Hematopoietic multipotent progenitor cell (in vitro differentiated cells): Measurements from ENCODE around the gene FAM72B. TPM values are rescaled to one million over a fixed set of nuclear protein-coding genes. Genes with fewer than 3 reads are reported as not detected.
"Not testable (repeated sequence)": the region's sequence is repeated elsewhere in the genome, so short reads cannot be mapped to it uniquely, and the experiment has no call there.

Source experiments
- DNase-seq, 3 donors: peaks; one replicate each; pipeline ENCODE4 v3.0.0-alpha.2; 2011 to 2015; ENCODE audit warnings: low read depth in 2 of 3, low spot score in 2 of 3
- total RNA-seq: library from RNA; depleted of rRNA; stranded (reverse); fragments of >200 nt; gene quantifications from one replicate; pipeline ENCODE4 v1.2.3, GENCODE V29; 2012

FAM72B gene
- 0.27 TPM for total RNA-seq

GRCh38 chr1:121184290-121185127 is at the start of gene FAM72B, which contains the start of gene SRGAP2C:
Gene FAM72B, minus strand, starts transcription at chr1:121184340. Its CDS starts 851 bp downstream, at chr1:121183489.
Gene SRGAP2C, plus strand, starts transcription at chr1:121184975. Its CDS starts 2,472 bp downstream, at chr1:121187447.
- DNase-seq, result peak; percentile 69 to 99 (median 96)

DNA sequence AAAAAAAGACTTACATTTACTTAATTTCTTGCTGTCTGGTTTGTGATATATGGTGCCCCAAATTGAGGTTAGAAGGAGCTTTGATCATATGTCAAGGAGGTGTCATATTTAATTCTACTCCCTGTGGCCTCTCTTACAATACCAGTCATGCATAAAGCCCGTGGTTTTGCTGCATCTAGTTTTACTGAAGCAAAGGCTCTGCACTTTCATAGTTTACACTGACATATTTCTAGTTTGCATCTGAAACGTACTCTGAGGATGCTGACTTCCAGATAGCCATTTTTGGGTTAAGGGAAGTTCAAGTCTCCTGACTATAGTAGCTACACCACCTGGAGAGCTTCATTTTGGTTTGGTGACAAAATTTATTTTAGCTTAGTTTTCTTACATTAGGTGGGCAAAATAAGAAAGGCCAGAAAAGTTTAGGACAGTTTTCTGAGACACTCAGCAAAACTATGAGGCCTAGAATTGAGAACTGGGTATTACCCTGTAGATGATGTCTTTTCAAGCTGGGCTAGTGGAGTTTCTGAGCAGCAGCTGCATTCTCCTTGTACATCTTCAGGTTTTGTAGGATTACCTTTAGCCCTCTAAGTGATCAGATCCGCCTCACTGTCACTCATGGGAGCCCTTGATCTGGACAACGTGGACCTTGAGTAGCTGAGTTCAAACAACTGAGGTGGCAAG is 48.4 kb upstream of the FAM72B start:
- DNase-seq, result not testable (repeated sequence)

DNA sequence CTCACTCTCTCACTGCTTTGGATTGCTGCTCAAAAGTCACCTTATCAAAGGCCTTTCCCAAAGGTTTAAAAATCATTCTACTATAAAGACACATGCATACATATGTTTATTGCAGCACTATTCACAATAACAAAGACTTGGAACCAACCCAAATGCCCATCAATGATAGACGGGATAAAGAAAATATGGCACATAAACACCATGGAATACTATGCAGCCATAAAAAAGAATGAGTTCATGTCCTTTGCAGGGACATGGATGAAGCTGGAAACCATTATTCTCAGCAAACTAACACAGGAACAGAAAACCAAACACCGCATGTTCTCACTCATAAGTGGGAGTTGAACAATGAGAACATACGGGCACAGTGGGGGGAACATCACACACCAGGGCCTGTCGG is 46.5 kb upstream of the FAM72B start:
- not testable (repeated sequence) for DNase-seq

DNA sequence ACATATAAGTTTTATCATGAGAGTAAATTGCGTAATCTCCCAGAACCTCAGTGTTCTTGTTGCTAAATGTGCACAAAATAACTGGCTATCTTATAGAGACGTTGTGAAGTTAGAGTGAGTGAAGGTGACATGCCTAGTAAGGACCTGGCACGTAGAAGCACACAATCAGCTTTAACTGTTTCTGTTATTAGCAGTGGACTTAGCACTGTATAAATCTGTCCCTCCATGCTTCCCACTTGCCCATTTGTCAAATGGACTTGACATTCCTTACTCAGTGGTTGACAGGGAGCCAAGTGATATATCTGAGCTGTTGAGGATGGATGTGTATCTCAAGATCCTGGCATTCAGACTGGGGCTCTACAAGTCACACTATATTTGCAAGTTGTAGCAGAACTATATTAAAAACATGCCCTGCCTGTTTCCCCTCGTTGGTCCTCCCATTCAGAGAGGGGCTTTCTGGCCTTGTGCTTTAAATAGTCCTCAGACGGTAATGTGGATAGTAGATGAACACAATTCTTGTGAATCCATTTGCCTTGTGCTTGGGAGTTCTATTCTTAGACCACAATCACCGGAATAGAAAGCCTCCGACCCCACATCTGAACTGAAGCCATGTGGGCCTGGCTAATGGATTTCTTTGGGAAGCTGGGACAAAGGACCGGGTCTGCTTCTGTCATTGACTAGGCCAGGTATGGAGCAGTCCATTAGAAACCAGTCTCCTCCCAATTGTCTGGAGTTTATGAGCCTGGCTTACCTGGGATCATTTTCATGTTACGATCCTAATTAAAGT is 43.6 kb upstream of the FAM72B start:
- DNase-seq, result not testable (repeated sequence)

DNA sequence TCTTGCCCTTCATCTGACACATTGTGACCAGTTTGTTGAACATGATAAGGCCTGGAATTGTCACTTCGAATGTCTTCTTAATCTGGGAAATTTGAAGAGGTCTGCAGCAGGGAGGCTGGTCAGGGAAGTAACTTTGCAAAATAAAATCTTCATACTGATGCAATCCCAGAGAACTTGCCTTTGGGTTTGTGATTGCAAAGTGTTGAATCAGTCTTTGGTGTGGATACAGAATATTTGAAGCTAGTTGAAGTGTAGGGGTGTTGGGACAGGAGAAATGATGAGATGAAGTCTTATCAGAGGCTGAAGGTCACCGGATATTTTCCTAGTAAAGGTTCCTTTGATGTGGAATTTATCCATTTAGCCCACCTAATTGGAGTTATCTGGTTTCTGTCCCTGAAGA is 42.8 kb upstream of the FAM72B start:
- DNase-seq, result not testable (repeated sequence)

DNA sequence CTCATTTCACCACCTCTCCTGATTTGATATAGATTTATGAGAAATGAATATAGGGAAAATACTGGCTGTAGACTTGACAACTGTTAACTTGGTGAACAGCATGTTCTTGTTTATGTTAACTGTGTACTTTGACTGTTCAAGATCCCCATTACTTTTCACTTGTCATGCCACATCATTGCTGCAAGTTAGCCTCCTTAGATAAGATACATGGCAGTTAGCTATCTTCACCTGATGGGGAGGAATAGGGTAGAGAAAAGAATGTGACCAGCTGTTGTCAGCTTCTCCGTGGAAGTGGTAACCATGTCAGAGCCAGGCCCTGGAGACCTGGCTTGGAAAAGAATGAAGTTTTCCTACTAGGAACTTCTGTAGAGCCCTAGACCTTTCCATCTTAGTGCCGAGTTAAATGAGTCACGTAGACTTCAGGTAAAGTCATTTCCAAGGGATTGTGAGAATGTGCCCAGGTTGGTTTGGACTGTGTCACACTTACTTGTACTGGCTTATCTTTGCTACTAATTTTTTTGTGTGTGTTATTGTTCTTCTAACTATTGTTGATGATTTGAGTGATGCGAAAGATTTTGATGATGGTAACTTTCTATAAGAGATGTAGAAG is 42.3 kb upstream of the FAM72B start:
- DNase-seq, result not testable (repeated sequence)

DNA sequence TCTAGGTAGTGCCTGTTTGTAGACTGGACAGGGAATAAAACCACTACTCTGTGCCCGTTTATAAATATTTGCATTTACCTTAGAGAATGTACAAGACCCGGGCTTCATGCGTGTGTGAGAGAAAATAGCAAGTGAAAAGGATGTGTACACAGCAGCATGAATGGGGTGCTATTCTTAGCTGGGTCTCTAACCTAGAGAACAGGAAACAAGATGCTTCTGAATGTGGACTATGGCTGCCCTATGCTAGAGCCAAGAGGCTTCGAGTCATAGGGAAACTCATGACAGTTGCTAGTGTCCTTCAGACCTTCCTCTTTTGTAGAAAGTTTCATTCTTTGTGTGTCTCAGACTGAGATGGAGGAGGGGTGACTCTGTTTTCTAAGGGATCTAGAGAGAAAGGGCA is 40.6 kb upstream of the FAM72B start:
- not testable (repeated sequence) for DNase-seq

DNA sequence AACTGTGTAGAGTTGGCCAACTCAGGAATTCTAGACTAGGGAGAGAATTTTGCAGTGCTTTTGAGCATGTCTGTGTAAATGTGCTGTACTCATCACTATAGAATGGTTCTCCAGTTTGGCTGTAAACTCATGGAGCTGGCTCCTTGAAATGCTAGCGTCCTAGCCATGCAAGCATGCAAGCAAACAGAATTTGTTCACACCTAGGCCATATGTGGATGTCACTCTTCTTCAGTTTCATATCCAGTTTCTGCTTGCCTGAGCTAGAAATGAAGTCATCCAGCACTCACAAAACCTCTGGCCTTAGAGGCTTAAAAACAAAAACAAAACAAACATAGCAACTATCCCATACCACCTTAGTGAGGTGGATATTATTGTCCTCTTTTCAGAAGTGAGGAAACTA is 37.6 kb upstream of the FAM72B start:
- not testable (repeated sequence) for DNase-seq

DNA sequence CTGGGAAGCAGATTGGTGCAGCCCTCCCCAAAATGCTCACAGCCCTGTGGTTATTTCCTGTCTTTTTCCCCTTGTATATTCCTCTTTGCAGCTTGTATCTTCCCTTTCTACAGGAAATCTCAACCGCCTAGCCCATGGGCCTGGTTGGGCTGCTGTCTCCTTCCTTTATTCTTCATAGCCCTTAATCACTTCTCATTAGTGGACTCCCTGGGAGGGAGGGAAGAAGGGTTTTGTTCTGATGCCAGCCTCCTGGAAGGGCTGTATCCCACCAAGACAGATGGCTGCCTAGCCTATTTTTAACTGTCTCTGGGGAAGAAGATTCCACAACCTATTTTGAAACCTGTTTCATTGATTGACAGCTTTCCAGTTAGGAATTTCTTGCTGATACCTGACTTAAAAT is 32.5 kb upstream of the FAM72B start:
- DNase-seq, result not testable (repeated sequence)

GRCh38 chr1:121215699-121216417 is 31.7 kb upstream of the FAM72B start:
- DNase-seq, result not testable (repeated sequence)

DNA sequence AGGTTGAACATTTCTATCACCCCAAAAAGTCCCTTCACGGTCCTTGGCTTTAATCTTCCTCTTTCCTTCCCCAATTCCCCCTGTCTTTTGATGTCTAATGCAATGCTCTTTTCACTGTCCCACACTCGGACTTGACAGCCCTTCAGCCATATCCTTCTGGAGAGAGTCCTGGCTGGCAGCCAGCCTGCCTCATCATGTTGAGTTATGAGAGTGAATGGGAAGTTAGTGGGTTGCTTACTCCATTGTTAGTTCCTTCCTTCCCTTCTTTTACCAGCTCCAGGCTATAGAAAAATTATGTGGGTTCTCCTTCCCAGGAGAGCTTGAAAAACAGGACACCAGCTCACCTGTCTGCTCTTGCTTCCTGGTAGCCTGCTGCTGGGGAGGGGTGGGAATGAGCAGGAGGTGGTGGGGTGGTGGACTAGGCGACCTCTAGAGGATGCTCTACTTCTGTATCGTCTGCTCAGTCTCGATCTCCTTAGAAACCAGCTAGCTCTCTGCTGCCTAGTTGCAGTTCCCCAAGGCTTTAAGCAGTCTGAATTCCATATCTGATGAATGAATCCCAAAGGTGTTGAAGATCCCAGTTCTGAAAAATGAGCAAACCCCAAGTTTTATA is 30.5 kb upstream of the FAM72B start:
- not testable (repeated sequence) for DNase-seq

DNA sequence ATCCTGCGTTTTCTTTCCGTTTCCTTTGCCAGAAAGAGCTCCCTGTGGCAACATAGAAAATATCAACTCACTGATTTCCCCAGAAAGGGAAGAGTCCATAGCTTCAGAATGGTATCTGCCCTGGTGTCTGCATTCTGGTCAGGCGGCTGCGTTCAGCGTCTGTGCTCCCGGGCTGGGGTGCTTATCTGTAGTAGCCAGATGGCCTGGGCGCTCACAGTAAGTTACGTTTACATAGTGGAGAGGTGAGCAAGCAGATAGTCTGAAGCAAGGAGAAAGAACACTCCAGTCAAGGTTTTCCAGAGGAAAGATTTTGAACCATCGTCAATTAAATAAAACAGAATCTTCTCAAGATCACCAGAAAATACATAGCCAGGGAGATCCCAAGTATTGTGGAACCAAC is 29.4 kb upstream of the FAM72B start:
- peak in 1 of 3 donors; percentile 3 for DNase-seq

GRCh38 chr1:121210778-121211177 is 26.6 kb upstream of the FAM72B start:
- DNase-seq, result not testable (repeated sequence)

DNA sequence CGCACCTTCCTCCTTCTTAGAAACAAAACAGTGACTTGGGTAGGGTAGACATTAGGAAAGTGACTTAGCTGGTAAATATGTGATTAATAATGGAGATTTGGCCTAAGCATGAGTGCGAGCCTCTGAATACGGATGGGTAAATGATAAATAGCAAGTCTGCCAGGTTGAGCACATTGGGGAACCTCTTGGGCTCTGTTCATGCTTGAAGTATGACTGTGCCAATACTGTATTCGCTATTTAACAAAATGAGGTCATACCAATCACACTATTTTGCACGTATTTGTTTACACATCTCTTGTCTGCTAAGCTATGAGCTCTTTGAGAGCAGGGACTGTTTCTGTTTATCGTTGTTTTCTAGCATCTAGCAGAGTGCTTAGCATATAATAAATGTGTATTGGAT is 24.2 kb upstream of the FAM72B start:
- not testable (repeated sequence) for DNase-seq

GRCh38 chr1:121207328-121207727 is 23.2 kb upstream of the FAM72B start:
- DNase-seq, result not testable (repeated sequence)

- not testable (repeated sequence) for DNase-seq
Measured at GRCh38 chr1:121205786-121206711, 21.9 kb upstream of the FAM72B start.

DNA sequence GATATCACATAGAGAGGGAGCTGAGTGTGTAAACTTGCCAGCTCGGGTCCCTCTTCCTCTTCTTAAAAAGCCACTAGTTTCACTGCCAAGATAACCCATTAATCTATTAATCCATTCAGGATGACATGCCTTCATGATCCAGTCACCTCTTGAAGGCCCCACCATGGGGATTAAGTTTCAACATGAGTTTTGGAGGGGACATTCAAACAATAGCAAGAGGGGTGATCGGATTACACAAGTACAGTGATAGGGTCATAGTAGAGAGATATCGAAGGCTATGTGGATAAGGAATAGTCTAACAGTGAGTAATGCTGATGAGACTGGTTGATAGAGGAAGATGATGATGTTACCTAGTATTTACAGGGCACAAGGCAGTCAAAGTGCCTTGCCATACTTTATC is 18.8 kb upstream of the FAM72B start:
- DNase-seq, result not testable (repeated sequence)
